ENCODE measurements around the gene ADAMTS9.
A peak's percentile ranks its signal among the peaks of the same experiment; 100 is the strongest.
"Not testable (repeated sequence)": the region's sequence is repeated elsewhere in the genome, so short reads cannot be mapped to it uniquely, and the experiment has no call there.

ADAMTS9 gene

GRCh38 chr3:64548200-64548889, 139.5 kb downstream of the ADAMTS9 start:
- no peak for DNase-seq (ENCODE audit: low read depth in 1 of 2, low spot score in 1 of 2)

- DNase-seq (ENCODE audit: low read depth in 1 of 2, low spot score in 1 of 2) = no peak
Measured at GRCh38 chr3:64546856-64547255, 140.9 kb downstream of the ADAMTS9 start.

- DNase-seq (ENCODE audit: low read depth in 1 of 2, low spot score in 1 of 2) = not testable (repeated sequence)
Measured at GRCh38 chr3:64545239-64545638, 142.6 kb downstream of the ADAMTS9 start.

GRCh38 chr3:64541803-64542202, 146.0 kb downstream of the ADAMTS9 start:
- no peak for DNase-seq (ENCODE audit: low read depth in 1 of 2, low spot score in 1 of 2)

DNA sequence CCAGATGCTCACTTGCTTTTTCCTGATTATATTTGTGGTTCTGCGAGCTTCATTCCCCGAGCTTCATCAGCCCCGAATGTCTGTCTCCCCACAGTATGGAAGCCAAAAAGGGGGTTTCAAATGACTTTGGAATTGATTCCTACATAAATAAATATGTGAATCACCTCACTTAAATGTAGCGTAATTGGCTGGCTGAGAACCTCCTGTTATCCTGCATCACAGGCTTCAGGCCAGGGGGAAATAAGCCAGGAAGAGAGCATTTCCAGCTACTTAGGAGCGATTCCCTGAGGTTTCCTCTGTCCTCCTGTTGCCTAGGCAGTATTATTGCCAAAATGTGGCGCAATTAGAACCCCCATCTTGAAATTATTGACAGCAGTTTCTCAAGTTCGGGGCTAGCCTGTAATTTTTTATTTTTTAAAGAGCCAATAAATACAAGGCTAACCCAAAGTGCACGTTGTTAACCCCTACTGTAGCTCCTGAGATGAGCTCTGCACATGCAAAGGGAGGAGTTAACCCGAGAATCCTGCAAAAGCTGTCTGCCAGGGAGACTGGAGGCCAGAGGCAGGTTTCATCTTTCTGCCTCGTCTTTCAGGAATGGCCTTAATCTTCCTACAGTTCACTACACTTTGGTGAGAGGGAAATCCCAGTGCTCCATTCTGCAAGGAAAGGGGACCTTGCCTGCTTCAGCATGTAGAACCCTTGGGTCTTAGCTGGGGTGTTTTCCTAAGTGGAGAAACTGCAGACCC, 148.2 kb downstream of the ADAMTS9 start:
- no peak for DNase-seq (ENCODE audit: low read depth in 1 of 2, low spot score in 1 of 2)

- DNase-seq (ENCODE audit: low read depth in 1 of 2, low spot score in 1 of 2) = no peak
Measured at GRCh38 chr3:64536166-64536565, 151.6 kb downstream of the ADAMTS9 start.

DNA sequence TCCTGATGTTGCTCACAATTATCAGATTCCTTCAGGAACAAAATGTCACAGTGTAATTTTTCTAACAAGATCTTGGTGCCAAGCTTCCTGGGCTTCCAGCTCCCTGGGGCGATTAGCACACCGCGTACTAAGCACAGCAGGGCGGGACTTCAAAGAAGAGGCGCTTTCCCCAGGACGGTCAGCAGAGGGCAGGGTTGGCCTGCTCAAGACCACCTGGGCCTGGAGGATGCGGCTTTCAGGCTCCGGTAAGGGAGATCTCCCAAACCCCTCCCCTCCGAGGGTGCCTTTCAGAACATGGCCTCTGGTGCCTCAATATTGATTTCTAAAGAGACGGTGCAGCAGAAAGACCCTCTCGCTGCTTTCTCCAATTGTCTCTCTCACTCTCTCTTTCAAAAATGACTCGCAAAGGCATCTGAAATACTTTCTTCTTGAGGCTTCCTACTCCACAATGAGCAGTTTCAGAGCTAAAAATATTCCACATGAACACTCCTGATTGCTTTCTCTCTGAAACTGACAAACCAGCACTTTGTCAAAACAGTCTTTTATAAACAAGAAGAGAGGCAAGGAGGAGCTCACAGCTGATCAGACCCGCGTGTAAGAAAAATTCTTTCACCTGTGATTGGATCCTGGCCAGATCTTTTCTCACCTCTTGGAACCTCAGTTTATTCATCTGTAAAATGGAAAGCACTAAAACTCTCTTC, 154.0 kb downstream of the ADAMTS9 start:
- peak in 1 of 2 donors; percentile 3 for DNase-seq (ENCODE audit: low read depth in 1 of 2, low spot score in 1 of 2)

GRCh38 chr3:64530434-64531049, 157.3 kb downstream of the ADAMTS9 start:
- DNase-seq (ENCODE audit: low read depth in 1 of 2, low spot score in 1 of 2) = no peak

- no peak for DNase-seq (ENCODE audit: low read depth in 1 of 2, low spot score in 1 of 2)
Measured at GRCh38 chr3:64523324-64523723, 164.5 kb downstream of the ADAMTS9 start.

GRCh38 chr3:64520334-64520733, 167.5 kb downstream of the ADAMTS9 start:
- no peak for DNase-seq (ENCODE audit: low read depth in 1 of 2, low spot score in 1 of 2)

- no peak for DNase-seq (ENCODE audit: low read depth in 1 of 2, low spot score in 1 of 2)
Measured at GRCh38 chr3:64518950-64519349, 168.8 kb downstream of the ADAMTS9 start.

DNA sequence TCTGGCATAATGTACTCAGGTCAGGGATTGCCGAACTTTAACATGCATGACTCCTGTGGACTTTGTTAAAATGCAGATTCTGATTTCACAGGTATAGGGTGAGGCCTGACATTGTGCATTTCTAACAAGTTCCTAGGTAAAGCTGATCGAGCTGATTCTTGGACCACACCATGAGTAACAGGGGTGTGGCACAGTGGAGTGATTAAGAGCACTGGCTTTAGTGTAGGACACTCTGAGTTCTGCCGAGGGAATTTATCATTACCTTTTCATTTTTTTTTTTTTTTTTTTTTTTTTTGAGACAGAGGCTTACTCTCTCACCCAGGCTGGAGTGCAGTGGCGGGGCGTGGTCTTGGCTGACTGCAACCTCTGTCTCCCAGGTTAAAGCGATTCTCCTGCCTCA, 169.3 kb downstream of the ADAMTS9 start:
- DNase-seq (ENCODE audit: low read depth in 1 of 2, low spot score in 1 of 2) = no peak

DNA sequence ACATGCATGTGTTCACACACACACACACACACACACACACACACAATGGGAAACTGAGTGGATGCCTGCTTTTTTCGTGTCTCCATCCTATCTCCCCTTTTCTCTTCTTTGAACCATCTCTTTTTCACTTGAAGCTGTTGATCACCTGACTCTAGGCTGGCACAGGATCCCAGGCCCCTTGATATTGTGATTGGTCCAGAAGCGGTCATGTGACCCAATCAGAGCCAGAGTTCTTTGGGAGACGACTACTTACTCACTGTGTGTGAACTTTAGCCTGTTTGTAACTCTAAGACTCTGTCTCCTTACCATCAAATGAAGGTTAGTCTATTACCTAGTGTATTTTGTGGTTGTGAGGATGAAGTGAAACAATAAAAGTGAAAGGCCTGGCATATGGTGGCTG, 172.9 kb downstream of the ADAMTS9 start:
- no peak for DNase-seq (ENCODE audit: low read depth in 1 of 2, low spot score in 1 of 2)

- no peak for DNase-seq (ENCODE audit: low read depth in 1 of 2, low spot score in 1 of 2)
Measured at GRCh38 chr3:64509206-64509605, 178.6 kb downstream of the ADAMTS9 start.

GRCh38 chr3:64508140-64508539, 179.7 kb downstream of the ADAMTS9 start:
- no peak for DNase-seq (ENCODE audit: low read depth in 1 of 2, low spot score in 1 of 2)

- no peak for DNase-seq (ENCODE audit: low read depth in 1 of 2, low spot score in 1 of 2)
Measured at GRCh38 chr3:64506255-64506654, 181.5 kb downstream of the ADAMTS9 start.

DNA sequence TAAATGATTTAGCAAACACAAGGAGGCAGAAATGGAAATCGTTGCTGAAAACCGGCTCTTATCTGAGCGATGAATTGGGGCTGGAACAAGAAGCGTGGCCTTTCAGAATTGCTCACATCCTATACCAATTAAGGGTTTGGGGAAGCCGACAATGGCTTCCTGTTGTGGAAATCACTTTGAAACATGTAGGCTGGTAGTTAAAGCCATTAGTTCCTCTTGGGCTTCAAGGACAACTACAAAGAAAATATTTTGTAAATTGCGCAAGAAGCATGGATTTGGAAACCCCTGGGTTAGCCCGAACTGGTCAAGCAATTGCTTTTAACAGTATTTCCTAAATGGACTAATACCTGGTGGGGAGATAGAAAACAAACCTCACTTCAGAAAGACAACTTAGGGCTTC, 182.4 kb downstream of the ADAMTS9 start:
- no peak for DNase-seq (ENCODE audit: low read depth in 1 of 2, low spot score in 1 of 2)

DNA sequence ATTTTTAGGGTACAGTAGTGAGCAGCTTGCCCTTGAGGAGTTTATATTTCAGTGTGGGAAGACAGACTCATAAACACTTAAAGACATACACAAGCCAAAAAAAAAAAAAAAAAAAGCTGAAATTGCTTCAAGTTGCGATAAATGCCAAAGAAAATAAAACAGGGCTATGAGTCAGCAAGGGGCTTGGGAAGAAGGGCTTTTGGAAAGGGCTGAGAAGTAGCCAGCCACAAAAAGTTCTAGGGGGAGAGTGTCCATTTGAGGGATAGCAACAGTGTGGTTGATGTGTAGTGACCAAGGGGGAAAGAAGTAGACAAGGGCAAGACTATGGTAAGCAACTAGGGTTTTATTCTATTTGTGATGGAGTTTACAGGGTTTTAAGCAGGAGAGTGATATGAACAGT, 185.5 kb downstream of the ADAMTS9 start:
- DNase-seq (ENCODE audit: low read depth in 1 of 2, low spot score in 1 of 2) = no peak

DNA sequence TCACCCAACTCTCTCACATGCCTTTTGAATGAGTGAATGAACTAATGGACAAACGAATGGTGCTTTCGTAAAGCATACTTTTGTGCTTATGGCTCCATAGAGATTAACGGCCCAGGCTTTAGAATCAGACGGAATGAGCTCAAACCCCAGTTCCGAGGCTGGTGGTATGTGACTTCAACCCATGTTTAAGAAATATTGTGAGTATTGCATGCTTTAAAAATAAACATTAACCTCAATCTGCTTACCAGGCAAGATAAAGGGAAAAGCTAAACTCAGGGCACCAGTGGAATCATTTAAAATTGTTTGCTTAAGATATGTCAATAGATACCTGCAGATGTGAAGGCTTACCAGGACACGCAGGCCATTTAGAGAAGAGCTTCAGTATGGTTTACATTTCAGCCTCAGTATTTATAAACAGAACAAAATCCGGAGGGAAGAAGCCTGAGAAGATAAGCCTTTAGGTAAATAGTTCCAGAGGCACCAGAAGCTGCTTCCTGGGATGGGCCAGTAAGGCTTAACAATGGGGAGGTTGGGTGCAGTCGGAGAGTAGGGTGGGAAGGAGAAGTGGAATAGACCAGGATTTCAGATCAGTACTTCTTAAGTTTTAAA, 186.4 kb downstream of the ADAMTS9 start:
- DNase-seq (ENCODE audit: low read depth in 1 of 2, low spot score in 1 of 2) = no peak

DNA sequence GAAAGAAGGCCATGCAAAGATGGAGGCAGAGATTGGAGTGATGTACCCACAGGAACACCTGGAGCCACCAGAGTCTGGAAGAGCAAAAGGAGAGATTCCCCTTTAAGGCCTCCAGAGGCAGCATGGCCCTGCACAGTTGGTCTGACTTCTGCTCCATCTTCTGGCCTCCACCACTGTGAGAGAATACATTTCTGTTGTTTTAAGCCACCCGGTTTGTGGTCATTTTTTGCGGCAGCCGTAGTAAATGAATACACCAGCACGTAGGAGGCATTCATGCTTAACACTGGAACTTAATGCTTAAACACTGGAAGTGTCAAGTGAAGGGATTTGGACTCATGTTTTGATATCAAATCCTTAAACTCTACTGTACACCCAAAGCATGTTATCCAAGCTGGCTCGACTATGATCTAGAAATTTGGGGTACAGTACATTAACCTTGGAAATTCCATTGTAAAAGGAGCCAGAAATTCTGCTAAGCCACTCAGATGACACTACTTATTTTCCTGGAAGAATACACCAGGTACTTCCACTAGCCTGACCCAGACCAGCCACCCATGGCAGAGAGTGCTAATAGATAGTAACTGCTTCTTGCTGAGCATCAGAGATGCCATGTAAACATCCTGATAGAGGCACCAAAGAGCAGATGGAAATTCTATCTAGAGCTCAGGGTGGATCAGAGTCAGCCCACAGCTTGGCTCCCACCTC, 190.9 kb downstream of the ADAMTS9 start:
- DNase-seq (ENCODE audit: low read depth in 1 of 2, low spot score in 1 of 2) = no peak
